HG03565 (cell line): Measurements from ENCODE around the gene KLHL21.
"Not testable (repeated sequence)": the region's sequence is repeated elsewhere in the genome, so short reads cannot be mapped to it uniquely, and the experiment has no call there.

Source experiments
- ATAC-seq: cut with Tn5 transposase; IDR thresholded peaks from one replicate; pipeline ENCODE4 v1.9.1; 2021; ENCODE audit warnings: mild to moderate bottlenecking, moderate library complexity; ENCODE audit not compliant: unreplicated experiment

The KLHL21 gene

GRCh38 chr1:6600410-6601048 lies 2.1 kb downstream of the KLHL21 start:
- no peak for ATAC-seq

- ATAC-seq: not testable (repeated sequence)
These were observed 2.7 kb downstream of the KLHL21 start for GRCh38 chr1:6599991-6600390.

GRCh38 chr1:6599141-6599975 lies 3.3 kb downstream of the KLHL21 start:
- ATAC-seq: no peak

- no peak for ATAC-seq
These were observed 4.9 kb downstream of the KLHL21 start for GRCh38 chr1:6597777-6598131.

- ATAC-seq: no peak
These were observed 5.5 kb downstream of the KLHL21 start for GRCh38 chr1:6596886-6597776.

GRCh38 chr1:6596351-6596750 lies 6.3 kb downstream of the KLHL21 start:
- no peak for ATAC-seq

- no peak for ATAC-seq
These were observed 7.5 kb downstream of the KLHL21 start for GRCh38 chr1:6594977-6595740.

- no peak for ATAC-seq
These were observed 8.9 kb downstream of the KLHL21 start for GRCh38 chr1:6593810-6594209.

- no peak for ATAC-seq
These were observed 9.6 kb downstream of the KLHL21 start for GRCh38 chr1:6592865-6593593.

GRCh38 chr1:6592441-6592840 lies 10.2 kb downstream of the KLHL21 start:
- ATAC-seq: no peak

GRCh38 chr1:6591644-6592043 lies 11.0 kb downstream of the KLHL21 start:
- no peak for ATAC-seq

- no peak for ATAC-seq
These were observed 11.4 kb downstream of the KLHL21 start for GRCh38 chr1:6591222-6591621.

- ATAC-seq: no peak
These were observed 12.6 kb downstream of the KLHL21 start for GRCh38 chr1:6590046-6590445.

- ATAC-seq: no peak
These were observed 13.7 kb downstream of the KLHL21 start for GRCh38 chr1:6588893-6589520.

GRCh38 chr1:6588128-6588892 lies 14.4 kb downstream of the KLHL21 start:
- no peak for ATAC-seq

GRCh38 chr1:6587261-6588005 lies 15.2 kb downstream of the KLHL21 start:
- no peak for ATAC-seq

GRCh38 chr1:6586404-6586816 lies 16.3 kb downstream of the KLHL21 start:
- ATAC-seq: no peak

- no peak for ATAC-seq
These were observed 16.8 kb downstream of the KLHL21 start for GRCh38 chr1:6585841-6586240.
